Lung (tissue), 12 donors: ENCODE data around the gene ELOF1. TPM values are rescaled to one million over a fixed set of nuclear protein-coding genes. Genes with fewer than 3 reads are reported as not detected.

Experiments
- ATAC-seq: fragments of 200-7000 bp; cut with Tn5 transposase; one replicate; pipeline ENCODE4 v1.9.1; 2020; ENCODE audit warnings: moderate number of reproducible peaks; ENCODE audit not compliant: insufficient read depth, low FRiP score
- DNase-seq, 3 donors: peaks; one replicate each; pipeline ENCODE4 v3.0.0-alpha.2; 2013 to 2017
- H3K27ac ChIP-seq, 2 donors: one replicate each; pipeline ENCODE4 v1.5.1; 2013; ENCODE audit warnings: mild to moderate bottlenecking in 2 of 2, moderate library complexity in 2 of 2, control low read depth in 1 of 2, inconsistent platforms in 1 of 2, low read depth in 1 of 2, low read length in 1 of 2
- H3K27me3 ChIP-seq, 3 donors: one replicate each; pipeline ENCODE4 v1.5.1; 2013; ENCODE audit warnings: low read length in 2 of 3; ENCODE audit not compliant: control insufficient read depth in 3 of 3, insufficient read depth in 3 of 3
- H3K36me3 ChIP-seq, 4 donors: one replicate each; pipeline ENCODE4 v1.5.1; 2013; ENCODE audit warnings: low read length in 4 of 4, mild to moderate bottlenecking in 1 of 4, moderate library complexity in 1 of 4; ENCODE audit not compliant: control insufficient read depth in 4 of 4, insufficient read depth in 4 of 4
- H3K4me1 ChIP-seq, 5 donors: one replicate each; pipeline ENCODE4 v1.5.1; 2013; ENCODE audit warnings: low read length in 5 of 5, mild to moderate bottlenecking in 2 of 5, moderate library complexity in 1 of 5; ENCODE audit not compliant: control insufficient read depth in 5 of 5, insufficient read depth in 5 of 5
- H3K4me3 ChIP-seq: one replicate; pipeline ENCODE4 v1.5.1; 2013; ENCODE audit warnings: mild to moderate bottlenecking, control low read depth, moderate library complexity
- H3K9ac ChIP-seq, 2 donors: one replicate each; pipeline ENCODE4 v1.5.1; 2013; ENCODE audit warnings: low read length in 2 of 2, control low read depth in 1 of 2; ENCODE audit not compliant: insufficient read depth in 1 of 2
- H3K9me3 ChIP-seq, 4 donors: one replicate each; pipeline ENCODE4 v1.5.1; 2013; ENCODE audit warnings: low read length in 3 of 4, mild to moderate bottlenecking in 1 of 4, moderate library complexity in 1 of 4; ENCODE audit not compliant: control insufficient read depth in 4 of 4, insufficient read depth in 3 of 4
- CTCF ChIP-seq: IDR thresholded peaks from 2 replicates; pipeline ENCODE4 v1.5.1; 2012; ENCODE audit warnings: mild to moderate bottlenecking; ENCODE audit errors: control extremely low read depth, extremely low read depth
- WGBS, 2 donors: extraction: QIAGEN DNeasy Blood & Tissue Kit; methylation state at CpG; one replicate each; pipeline ENCODE4 v1.1.7; 2013; 5-methylcytosine and 5-hydroxymethylcytosine counted together
- polyA plus RNA-seq, 2 donors: library from polyadenylated mRNA; stranded (reverse); fragments of 200-250 nt; gene quantifications; one replicate each; pipeline ENCODE4 v1.2.1, GENCODE V29; 2013
- total RNA-seq, 2 donors: library from RNA; depleted of rRNA in 1 of 2; stranded (reverse); fragments of >200 nt in 1 of 2; gene quantifications; one replicate each; pipeline ENCODE4 v1.2.1, GENCODE V29; 2014 to 2021
- donor health status: control.
- donor health status: control.
- donor health status: Bipolar disorder and iron deficiency.
- donor health status: healthy.
- donor health status: DM: yes; HTN: yes; CAD: no.

Gene ELOF1
- total and polyA plus RNA-seq, 4 donors, result 19.2 to 82.8 (median 60.5) TPM

- TF ChIP-seq CTCF, result peak; percentile 98
- 4 to 12% methylated on average over 7 of the region's 7 CpGs for WGBS, 2 donors
- Histone ChIP-seq H3K9me3 (no peaks in the 10 kb centered on the region), H3K27ac (no peak overlapping the region), H3K4me1 (no peaks in the 10 kb centered on the region), H3K36me3 (no peaks in the 10 kb centered on the region), H3K27me3 (no peaks in the 10 kb centered on the region), H3K9ac (no peak overlapping the region), H3K4me3 (no peak overlapping the region)
- ATAC-seq (peak; percentile 93), DNase-seq (peak; percentile 69 to 78 (median 75))
Measured at GRCh38 chr19:11587302-11587974, 28.4 kb upstream of the ELOF1 start.

DNA sequence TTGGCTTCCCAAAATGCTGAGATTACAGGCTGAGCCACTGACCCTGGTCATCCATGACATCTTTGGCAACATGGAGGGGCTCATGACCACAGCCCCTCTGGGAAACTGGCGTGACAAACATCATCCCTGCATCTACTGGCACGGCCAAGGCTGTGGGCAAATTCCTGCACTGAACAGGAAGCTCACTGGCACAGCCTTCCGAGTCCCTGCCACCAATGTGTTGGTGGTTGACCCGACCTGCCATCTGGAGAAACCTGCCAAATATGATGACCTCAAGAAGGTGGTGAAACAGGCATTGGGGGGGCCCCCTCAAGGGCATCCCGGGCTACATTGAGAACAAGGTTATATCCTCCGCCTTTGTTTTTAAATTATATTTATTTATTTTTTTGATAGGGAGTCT is 27.3 kb upstream of the ELOF1 start:
- no peak for TF ChIP-seq CTCF
- no peaks in the 10 kb centered on the region for H3K9me3 ChIP-seq
- peaks cover 0 to 3% (median 0%) of the 10 kb centered on the region in 5 donors for H3K4me1 ChIP-seq

GRCh38 chr19:11581740-11582139 is 22.7 kb upstream of the ELOF1 start:
- Histone ChIP-seq H3K27ac (peak overlapping the region in 1 of 2 donors; percentile 77), H3K36me3 (no peaks in the 10 kb centered on the region), H3K4me3 (no peak overlapping the region), H3K4me1 (peaks cover 0 to 14% (median 9%) of the 10 kb centered on the region in 5 donors), H3K9ac (peak overlapping the region in 1 of 2 donors; percentile 11), H3K9me3 (no peaks in the 10 kb centered on the region), H3K27me3 (peaks cover 0 to 6% (median 0%) of the 10 kb centered on the region in 3 donors)
- ATAC-seq, result no peak
- 46 to 63% methylated on average over 3 of the region's 3 CpGs for WGBS, 2 donors
- DNase-seq, result peak in 1 of 3 donors; percentile 20
- no peak for TF ChIP-seq CTCF

More for the DNA sequence above, 27.3 kb upstream of the ELOF1 start:
- DNase-seq (no peak), ATAC-seq (no peak)
- H3K27me3 ChIP-seq, result no peaks in the 10 kb centered on the region
- no peak overlapping the region for H3K9ac ChIP-seq
- no peak overlapping the region for H3K4me3 ChIP-seq
- 29 to 58% methylated on average over 6 of the region's 6 CpGs for WGBS, 2 donors
- H3K27ac ChIP-seq, result no peak overlapping the region
- no peaks in the 10 kb centered on the region for H3K36me3 ChIP-seq
